K562 (cell line): ENCODE measurements around the gene PPP1R14C. TPM values are rescaled to one million over a fixed set of nuclear protein-coding genes. Genes with fewer than 3 reads are reported as not detected.

ENCODE experiments used
- ATAC-seq: fragments of 200-7000 bp; cut with Tn5 transposase; 3 replicates; pipeline ENCODE4 v1.9.1; 2020; ENCODE audit warnings: moderate library complexity
- BruUV-seq: library from RNA; stranded (reverse); fragments of 400-500 nt; replicated peaks from 2 replicates; lab custom pipeline; 2021; lab: Mats Ljungman, UMichigan
- CTCF ChIA-PET: fragments of 300-600 bp; formaldehyde crosslinking; extraction: SDS; loops from one replicate; lab custom pipeline; 2021; ENCODE audit warnings: low intra/inter-chr PET ratio; lab: Yijun Ruan, JAX
- POLR2A ChIA-PET: fragments of 300-600, 350-650 bp; sonication (Branson Sonifier 250); formaldehyde crosslinking; extraction: SDS; loops from one replicate; lab custom pipeline; 2021; ENCODE audit warnings: antibody characterized with exemption, inconsistent platforms; lab: Yijun Ruan, JAX
- DNase-seq, 4 experiments: peaks; one replicate each; pipeline versions ENCODE4 v3.0.0 to v3.0.0-alpha.2; 2011 to 2018; ENCODE audit warnings: low spot score in 3 of 4, mixed read lengths in 3 of 4; ENCODE audit errors: extremely low read depth in 1 of 4
- FAIRE-seq: peaks from 2 replicates; lab custom pipeline; 2011; peaks lifted over from hg19 to GRCh38; lab: Jason Lieb, UNC
- H2AFZ ChIP-seq: 2 replicates; pipeline ENCODE4 v1.6.0; 2011; ENCODE audit warnings: low read depth, low read length, control low read depth, inconsistent platforms
- H3K27ac ChIP-seq: fragments of 200-600 bp; 3 replicates; pipeline ENCODE4 v1.8.0; 2011; ENCODE audit warnings: low read depth, mild to moderate bottlenecking, control low read depth, inconsistent platforms, low read length, moderate library complexity, mixed read lengths; ENCODE audit errors: extremely low read depth
- H3K27me3 ChIP-seq, 2 experiments: fragments of 300-600 bp in 1 of 2; 2 replicates in 1 of 2; 3 replicates in 1 of 2; pipeline versions ENCODE4 v1.6.0 to v1.8.0; 2011; ENCODE audit warnings: inconsistent platforms in 2 of 2, low read length in 2 of 2, mild to moderate bottlenecking in 1 of 2, mixed read lengths in 1 of 2, moderate library complexity in 1 of 2; ENCODE audit not compliant: control insufficient read depth in 2 of 2, insufficient read depth in 2 of 2
- H3K36me3 ChIP-seq: fragments of 300-600 bp; 3 replicates; pipeline ENCODE4 v1.8.0; 2011; ENCODE audit warnings: mild to moderate bottlenecking, low read length, inconsistent platforms; ENCODE audit not compliant: control insufficient read depth, insufficient read depth
- H3K4me1 ChIP-seq, 2 experiments: fragments of 200-600 bp in 1 of 2; replicated peaks in 1 of 2; 2 replicates in 1 of 2; 3 replicates in 1 of 2; pipeline versions ENCODE4 v1.5.1 to v1.8.0; 2011; ENCODE audit warnings: inconsistent platforms in 2 of 2, low read length in 2 of 2, mild to moderate bottlenecking in 1 of 2, mixed read lengths in 1 of 2, moderate library complexity in 1 of 2; ENCODE audit not compliant: control insufficient read depth in 2 of 2, insufficient read depth in 2 of 2
- H3K4me2 ChIP-seq: 2 replicates; pipeline ENCODE4 v1.6.1; 2011; ENCODE audit warnings: low read length, control low read depth, inconsistent platforms, mixed read lengths; ENCODE audit not compliant: insufficient read depth
- H3K4me3 ChIP-seq: fragments of 200-600 bp; sonication (generic), shearing (Covaris generic); 2 replicates; pipeline ENCODE4 v1.5.1; 2016; ENCODE audit warnings: control low read depth, inconsistent platforms
- H3K79me2 ChIP-seq: fragments of 200-600 bp; 3 replicates; pipeline ENCODE4 v1.8.0; 2011; ENCODE audit warnings: low read length, inconsistent platforms; ENCODE audit not compliant: control insufficient read depth, insufficient read depth
- H3K9ac ChIP-seq, 2 experiments: 2 replicates each; pipeline versions ENCODE4 v1.6.0 to v1.6.1; 2011; ENCODE audit warnings: low read depth in 2 of 2, low read length in 2 of 2, control low read depth in 1 of 2, inconsistent platforms in 1 of 2, mild to moderate bottlenecking in 1 of 2, mixed read lengths in 1 of 2; ENCODE audit not compliant: insufficient read depth in 1 of 2
- H3K9me1 ChIP-seq: one replicate; pipeline ENCODE4 v1.6.0; 2011; ENCODE audit warnings: inconsistent platforms, mild to moderate bottlenecking, low read length, moderate library complexity; ENCODE audit not compliant: control insufficient read depth, insufficient read depth
- H3K9me3 ChIP-seq: replicated peaks from 2 replicates; pipeline ENCODE4 v1.5.1; 2011; ENCODE audit warnings: low read depth, low read length, inconsistent platforms; ENCODE audit not compliant: control insufficient read depth, insufficient read depth
- H4K20me1 ChIP-seq: replicated peaks from 2 replicates; pipeline ENCODE4 v1.6.1; 2011; ENCODE audit warnings: low read length, inconsistent platforms, mixed read lengths; ENCODE audit not compliant: control insufficient read depth, insufficient read depth
- HSF4 ChIP-seq: fragments of 250-450 bp; sonication (Bioruptor Pico); IDR thresholded peaks from 2 replicates; pipeline ENCODE4 v2.1.2; 2022; ENCODE audit warnings: mild to moderate bottlenecking, moderate library complexity, borderline replicate concordance
- NFE2 ChIP-seq: IDR thresholded peaks from 2 replicates; pipeline ENCODE4 v1.6.1; 2014; ENCODE audit warnings: antibody characterized with exemption, low read depth
- TRIM24 ChIP-seq, 2 experiments: fragments of 450-650 bp; IDR thresholded peaks; 2 replicates each; pipeline ENCODE4 v1.6.1; 2016
- ZFP36 ChIP-seq: fragments of 150-350 bp; IDR thresholded peaks from 2 replicates; pipeline ENCODE4 v1.6.1; 2018; ENCODE audit warnings: low read length, low read depth; ENCODE audit not compliant: partially characterized antibody
- ZNF431 ChIP-seq: sonication (generic); formaldehyde crosslinking; IDR thresholded peaks from 2 replicates; pipeline ENCODE4 v1.8.0; 2022; ENCODE audit warnings: mild to moderate bottlenecking, missing genetic modification reagents
- WGBS: fragments of 100-300 bp; shearing (Covaris generic); methylation state at CpG from one replicate; pipeline ENCODE4 v1.1.6; 2016; ENCODE audit warnings: low coverage, mixed read lengths; ENCODE audit not compliant: insufficient coverage; ENCODE audit errors: missing lambda C conversion rate; 5-methylcytosine and 5-hydroxymethylcytosine counted together
- in situ Hi-C: fragments of 300-500 bp; cut with MboI; formaldehyde crosslinking; loops from 4 replicates; pipeline ENCODE4 v1.15.0; 2018; ENCODE audit warnings: inconsistent platforms, mixed read lengths
- intact Hi-C: fragments of 100-400 bp; cut with micrococcal nuclease; formaldehyde crosslinking; loops from 2 replicates; pipeline ENCODE4 v1.14.2; 2022
- polyA plus RNA-seq, 8 experiments: library from polyadenylated mRNA; depleted of rRNA in 4 of 8; stranded (reverse) in 5 of 8; unstranded in 3 of 8; fragments of >200 nt; fragmentation: Nextera tagmentation in 2 of 8; fragmentation: Illumina TruSeq in 1 of 8; extraction: Ambion mirVana in 2 of 8; extraction: Trizol in 1 of 8; gene quantifications; 2 replicates each; pipeline versions ENCODE4 v1.2.1 to v1.2.3, GENCODE V29; 2011 to 2014; ENCODE audit warnings: inconsistent platforms in 1 of 8, missing spikeins in 1 of 8
- total RNA-seq, 7 experiments: library from RNA; depleted of rRNA in 6 of 7; stranded (reverse); fragments of >200 nt in 6 of 7; fragmentation: Illumina TruSeq in 2 of 7; extraction: Trizol in 2 of 7; gene quantifications; 2 replicates each; pipeline versions ENCODE4 v1.2.1 to v1.2.3, GENCODE V29; 2011 to 2021; ENCODE audit warnings: low replicate concordance in 1 of 7

The PPP1R14C gene
- total and polyA plus RNA-seq, 9 of the 15 experiments (the other 6 are each of a cell fraction or from before 2014, with no cell fraction given) = 4.5 to 16.6 (median 11.9) TPM

GRCh38 chr6:150291968-150292710 is 149.3 kb downstream of the PPP1R14C start:
- intact Hi-C loops (no loop called here), in situ Hi-C loops (no loop called here)
- H3K4me2 ChIP-seq = no peak overlapping the region
- no peak for ATAC-seq
- H3K36me3 ChIP-seq = no peaks in the 10 kb centered on the region
- WGBS = 70% methylated on average over 10 of the region's 10 CpGs
- TF ChIP-seq TRIM24 (IDR thresholded peaks at IDR 0.05) (0 out of 4 replicates have a peak, but pooled peaks of 1 of the 2 experiments have one; percentile 13), NFE2 (peak; percentile 45; the same call in 1 of the 2 replicates), ZNF431 (CRISPR knock-in tag) (peak; percentile 99), ZFP36 (peak; percentile 24), HSF4 (CRISPR knock-in tag) (no peak)
- H2AFZ ChIP-seq = peak overlapping the region; percentile 66; the same call in 1 of the 2 replicates
- H3K9me3 ChIP-seq = peaks cover 14% of the 10 kb centered on the region
- ChIA-PET CTCF (no interaction called here), POLR2A (interaction anchor here (1.8 kb wide), 1 partner anchor 19 kb away, joined by 3 read pairs; no protein-coding TSS in a partner anchor)
- no peak for DNase-seq
- FAIRE-seq = no peak
- H3K9ac ChIP-seq = no peak overlapping the region
- H3K4me1 ChIP-seq = peaks cover 14 to 37% of the 10 kb centered on the region in 2 experiments; a peak in 4 of 5 replicates
- no peak overlapping the region for H3K27ac ChIP-seq
- no peaks in the 10 kb centered on the region for H3K27me3 ChIP-seq
- H3K79me2 ChIP-seq = no peaks in the 10 kb centered on the region
- H3K9me1 ChIP-seq = no peaks in the 10 kb centered on the region
- no TSS peak for BruUV-seq
- no peaks in the 10 kb centered on the region for H4K20me1 ChIP-seq
- H3K4me3 ChIP-seq = no peak overlapping the region
